Esophagus (tissue), 2 donors: ENCODE results near the gene PCLAF. TPM values are rescaled to one million over a fixed set of nuclear protein-coding genes. Genes with fewer than 3 reads are reported as not detected.
"Not testable (repeated sequence)": the region's sequence is repeated elsewhere in the genome, so short reads cannot be mapped to it uniquely, and the experiment has no call there.

Experiments used
- H3K27ac ChIP-seq, 2 donors: one replicate each; pipeline ENCODE4 v1.5.1; 2013; ENCODE audit warnings: low read depth in 2 of 2, mild to moderate bottlenecking in 2 of 2, inconsistent platforms in 1 of 2, low read length in 1 of 2, moderate library complexity in 1 of 2
- H3K27me3 ChIP-seq, 2 donors: one replicate each; pipeline ENCODE4 v1.6.1; 2013; ENCODE audit warnings: low read length in 2 of 2, control low read depth in 1 of 2, mild to moderate bottlenecking in 1 of 2; ENCODE audit not compliant: insufficient read depth in 2 of 2, control insufficient read depth in 1 of 2
- H3K36me3 ChIP-seq, 2 donors: one replicate each; pipeline ENCODE4 v1.6.1; 2013; ENCODE audit warnings: low read length in 1 of 2; ENCODE audit not compliant: control insufficient read depth in 2 of 2, insufficient read depth in 2 of 2
- H3K4me1 ChIP-seq, 2 donors: one replicate each; pipeline ENCODE4 v1.6.1; 2013; ENCODE audit warnings: low read length in 1 of 2; ENCODE audit not compliant: control insufficient read depth in 2 of 2, insufficient read depth in 2 of 2
- H3K4me3 ChIP-seq, 2 donors: one replicate each; pipeline ENCODE4 v1.5.1; 2013; ENCODE audit warnings: low read length in 2 of 2, mild to moderate bottlenecking in 2 of 2, low read depth in 1 of 2, moderate library complexity in 1 of 2
- H3K9me3 ChIP-seq, 2 donors: one replicate each; pipeline ENCODE4 v1.6.1; 2013; ENCODE audit warnings: mild to moderate bottlenecking in 2 of 2, low read depth in 1 of 2, low read length in 1 of 2, moderate library complexity in 1 of 2; ENCODE audit not compliant: control insufficient read depth in 2 of 2, insufficient read depth in 1 of 2
- WGBS, 2 donors: extraction: QIAGEN DNeasy Blood & Tissue Kit; methylation state at CpG; one replicate each; pipeline ENCODE4 v1.1.7; 2013; 5-methylcytosine and 5-hydroxymethylcytosine counted together
- polyA plus RNA-seq, 2 donors: library from polyadenylated mRNA; stranded (reverse); fragments of 200-250 nt; gene quantifications; one replicate each; pipeline ENCODE4 v1.2.3, GENCODE V29; 2013
- donor health status: healthy with polysubstance abuse.
- donor health status: Bipolar disorder and iron deficiency.

Gene PCLAF
- polyA plus RNA-seq, 2 donors: 50.6 to 54.4 TPM

DNA sequence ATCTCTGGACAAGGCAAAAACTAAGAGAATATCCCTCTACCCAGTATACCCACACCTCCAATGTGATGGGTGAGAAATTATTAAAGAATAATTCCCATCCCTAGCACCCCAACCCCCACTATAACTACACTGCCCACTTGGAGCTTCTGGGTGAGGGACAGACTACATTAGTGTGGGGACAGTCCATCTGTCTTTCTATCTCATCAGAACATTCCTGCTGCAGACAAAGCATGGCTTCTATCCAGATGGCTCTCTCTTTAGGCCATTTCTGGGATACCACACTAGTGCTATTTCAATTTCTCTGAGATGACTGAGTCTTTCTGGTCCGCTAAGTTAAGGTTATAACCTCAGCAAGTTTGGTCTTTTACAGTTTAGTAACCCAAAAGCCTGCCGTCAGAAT lies 31.9 kb downstream of the PCLAF start:
- 96 to 97% methylated on average over 2 of the region's 2 CpGs for WGBS, 2 donors
- no peak overlapping the region for H3K27ac ChIP-seq
- no peaks in the 10 kb centered on the region for H3K4me1 ChIP-seq
- H3K4me3 ChIP-seq: no peak overlapping the region
- no peaks in the 10 kb centered on the region for H3K9me3 ChIP-seq
- peaks cover 0 to 2% of the 10 kb centered on the region in 2 donors for H3K36me3 ChIP-seq
- no peaks in the 10 kb centered on the region for H3K27me3 ChIP-seq

DNA sequence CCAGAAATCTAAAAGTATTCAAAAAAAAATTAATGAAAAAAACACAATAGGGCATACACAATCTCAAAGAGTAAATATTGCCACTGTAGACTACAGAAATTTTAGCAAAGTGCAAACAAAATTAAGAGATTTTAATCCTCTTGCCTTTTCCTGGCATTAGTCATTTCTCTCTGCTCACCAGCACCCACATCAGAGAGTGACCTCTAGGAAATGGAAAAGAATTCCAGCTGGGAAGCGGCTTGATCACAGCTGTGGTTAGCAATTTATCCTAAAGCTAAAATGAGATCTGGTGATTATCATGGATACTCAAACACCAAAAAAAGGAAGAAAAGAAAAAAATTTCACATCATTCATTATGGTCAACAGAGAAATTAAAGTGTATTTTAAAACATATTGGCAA lies 32.8 kb downstream of the PCLAF start:
- H3K27me3 ChIP-seq: no peaks in the 10 kb centered on the region
- H3K9me3 ChIP-seq: no peaks in the 10 kb centered on the region
- H3K4me1 ChIP-seq: no peaks in the 10 kb centered on the region
- 82 to 88% methylated on average over 1 of the region's 1 CpG for WGBS, 2 donors
- H3K27ac ChIP-seq: no peak overlapping the region
- no peak overlapping the region for H3K4me3 ChIP-seq
- peaks cover 0 to 2% of the 10 kb centered on the region in 2 donors for H3K36me3 ChIP-seq

DNA sequence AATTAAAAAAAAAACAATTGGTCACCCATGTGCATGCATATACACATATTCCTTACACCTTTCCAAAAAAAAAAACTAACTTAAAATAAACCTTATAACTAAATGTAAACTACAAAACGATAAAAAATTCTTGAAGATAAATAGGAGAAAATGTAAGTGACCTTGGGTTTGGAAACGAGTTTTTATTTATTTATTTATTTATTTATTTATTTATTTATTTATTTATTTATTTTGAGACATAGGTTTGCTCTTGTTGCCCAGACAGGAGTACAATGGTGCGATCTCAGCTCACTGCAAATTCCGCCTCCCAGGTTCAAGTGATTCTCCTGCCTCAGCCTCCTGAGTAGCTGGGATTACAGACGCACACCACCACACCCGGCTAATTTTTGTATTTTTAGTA lies 35.0 kb downstream of the PCLAF start:
- not testable (repeated sequence) for H3K36me3 ChIP-seq, H3K9me3 ChIP-seq, H3K27me3 ChIP-seq, H3K4me3 ChIP-seq, H3K4me1 ChIP-seq, H3K27ac ChIP-seq
- 96% methylated on average over 6 of the region's 6 CpGs for WGBS, 2 donors

DNA sequence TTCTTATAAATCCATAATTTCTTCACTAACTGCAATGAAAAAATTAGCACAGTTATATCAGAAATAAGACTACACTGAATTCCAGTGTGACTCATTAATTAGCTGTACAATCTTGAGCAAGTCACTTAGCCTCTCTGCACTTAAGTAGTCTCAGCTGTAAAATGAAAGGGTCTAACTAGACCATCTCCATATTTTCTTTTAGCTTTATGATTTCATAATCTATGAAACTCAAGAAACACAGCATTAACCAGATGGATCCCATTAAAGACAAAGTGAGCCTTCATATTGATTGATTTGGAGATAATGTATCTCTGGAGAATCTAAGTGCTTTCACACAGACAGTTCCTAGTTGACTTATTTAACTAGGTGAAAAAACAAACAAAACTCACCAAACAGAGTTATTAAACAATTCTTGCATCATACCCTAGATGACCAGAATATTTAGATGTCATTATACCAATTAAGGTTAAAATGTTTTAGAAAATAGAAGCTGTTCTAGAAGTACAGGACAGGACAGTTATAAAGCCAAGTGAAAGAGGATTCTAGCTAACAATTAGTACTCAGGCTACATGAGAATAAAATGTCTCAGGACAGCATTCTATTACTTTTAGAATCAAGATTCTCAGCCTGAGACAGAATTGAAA lies 36.5 kb downstream of the PCLAF start:
- H3K4me1 ChIP-seq: no peaks in the 10 kb centered on the region
- no peaks in the 10 kb centered on the region for H3K27me3 ChIP-seq

DNA sequence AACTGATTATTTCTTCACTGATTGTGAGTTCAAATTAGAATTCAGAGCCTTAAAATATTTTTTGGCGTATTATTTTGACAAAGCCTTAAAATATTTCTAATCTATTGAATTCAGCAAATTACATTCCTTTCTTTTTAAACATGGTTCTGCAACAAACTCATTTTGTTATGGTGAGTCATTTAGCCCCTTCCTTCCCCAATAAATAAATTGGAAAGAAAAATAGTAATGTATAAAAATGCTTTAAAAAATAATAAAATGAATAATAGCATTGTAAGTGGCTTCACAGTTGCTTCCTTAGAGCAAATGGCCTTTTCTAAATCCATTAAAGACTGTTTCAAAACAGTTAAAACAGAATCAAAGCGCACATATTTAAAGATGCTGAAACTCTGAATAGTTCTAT lies 37.4 kb downstream of the PCLAF start:
- H3K36me3 ChIP-seq: no peaks in the 10 kb centered on the region
- H3K27ac ChIP-seq: no peak overlapping the region
- no peaks in the 10 kb centered on the region for H3K4me1 ChIP-seq
- no peak overlapping the region for H3K4me3 ChIP-seq
- no peaks in the 10 kb centered on the region for H3K27me3 ChIP-seq
- 85 to 92% methylated on average over 2 of the region's 2 CpGs for WGBS, 2 donors
- H3K9me3 ChIP-seq: no peaks in the 10 kb centered on the region

More for the DNA sequence above, 36.5 kb downstream of the PCLAF start:
- Histone ChIP-seq H3K9me3 (no peaks in the 10 kb centered on the region), H3K36me3 (peaks cover 0 to 2% of the 10 kb centered on the region in 2 donors), H3K4me3 (no peak overlapping the region), H3K27ac (no peak overlapping the region)

DNA sequence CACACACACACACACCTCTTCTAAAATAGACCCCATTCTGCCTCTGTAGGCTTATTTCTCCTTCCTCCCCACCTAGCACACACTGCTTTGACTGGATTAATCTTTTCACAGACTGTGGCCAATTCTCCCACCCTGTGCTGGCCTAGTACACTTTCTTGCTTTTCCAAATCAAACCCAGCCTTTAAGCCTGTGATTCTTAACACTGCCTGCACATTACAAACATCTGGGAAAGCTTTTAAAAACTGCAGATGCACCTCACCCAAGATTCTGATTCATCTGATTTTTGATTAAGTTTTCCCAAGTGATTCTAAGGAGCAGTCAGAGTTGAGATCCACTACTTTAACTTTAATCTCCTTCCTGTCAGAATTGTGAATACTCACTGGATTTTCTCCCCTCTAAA lies 38.0 kb downstream of the PCLAF start:
- Histone ChIP-seq H3K4me3 (no peak overlapping the region), H3K9me3 (no peaks in the 10 kb centered on the region), H3K36me3 (no peaks in the 10 kb centered on the region), H3K4me1 (no peaks in the 10 kb centered on the region), H3K27ac (no peak overlapping the region), H3K27me3 (no peaks in the 10 kb centered on the region)

DNA sequence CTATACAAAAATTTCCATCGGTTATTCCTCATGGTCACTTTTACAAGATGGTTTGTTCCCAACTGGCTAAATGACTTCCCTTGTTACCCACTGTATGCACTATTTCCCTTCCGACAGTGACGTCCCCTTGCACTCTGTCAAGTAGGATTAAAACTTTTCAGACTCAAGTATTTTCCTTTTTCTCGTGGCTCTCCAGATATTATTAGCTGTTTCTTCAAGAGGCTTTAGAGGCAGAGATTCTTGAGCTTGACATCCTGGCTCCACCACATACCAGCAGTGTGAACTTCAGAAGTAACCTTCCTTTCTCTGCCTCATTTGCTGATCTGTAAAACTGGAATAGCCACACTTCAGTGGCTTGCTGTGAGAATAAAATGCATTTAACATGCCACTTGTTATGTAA lies 39.3 kb downstream of the PCLAF start:
- H3K27ac ChIP-seq: no peak overlapping the region
- H3K4me3 ChIP-seq: no peak overlapping the region
- no peaks in the 10 kb centered on the region for H3K4me1 ChIP-seq
- H3K9me3 ChIP-seq: no peaks in the 10 kb centered on the region
- no peaks in the 10 kb centered on the region for H3K27me3 ChIP-seq
- no peaks in the 10 kb centered on the region for H3K36me3 ChIP-seq
- 84 to 86% methylated on average over 4 of the region's 4 CpGs for WGBS, 2 donors

DNA sequence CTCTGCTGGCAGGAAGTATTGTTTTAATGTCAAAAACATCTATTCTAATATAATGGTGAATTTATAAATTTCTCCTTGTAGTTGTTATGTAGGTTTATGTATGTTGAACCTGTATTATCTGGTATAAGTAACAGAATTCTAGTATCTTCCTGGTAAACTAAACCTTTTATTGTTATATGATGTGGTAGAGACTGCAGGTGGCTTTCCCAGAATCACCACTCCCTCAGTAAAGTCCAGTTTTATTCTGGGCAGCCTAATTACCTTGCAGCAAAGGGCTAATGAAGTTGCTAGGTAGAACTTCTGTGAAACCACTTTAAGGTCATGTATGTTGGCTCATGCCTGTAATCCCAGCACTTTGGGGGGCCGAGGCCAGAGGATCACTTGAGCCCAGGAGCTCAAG lies 40.9 kb downstream of the PCLAF start:
- no peaks in the 10 kb centered on the region for H3K9me3 ChIP-seq
- 95 to 99% methylated on average over 1 of the region's 1 CpG for WGBS, 2 donors

DNA sequence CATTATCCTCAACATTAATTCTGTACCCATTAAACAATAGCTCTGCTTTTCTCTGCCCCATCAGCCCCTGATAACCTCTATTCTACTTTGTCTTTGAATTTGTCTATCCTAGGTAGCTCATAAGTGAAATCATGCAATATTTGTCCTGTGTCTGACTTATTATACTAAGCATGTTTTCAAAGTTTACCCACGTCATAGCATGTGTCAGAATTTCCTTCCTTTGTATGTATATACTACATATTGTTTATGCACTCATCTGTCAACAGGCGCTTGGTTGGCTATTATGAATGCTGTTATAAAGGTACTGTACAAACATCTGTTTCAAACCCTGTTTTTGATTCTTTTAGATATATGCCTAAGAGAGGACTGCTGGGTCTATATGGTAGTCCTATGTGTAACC lies 43.5 kb downstream of the PCLAF start:
- H3K4me1 ChIP-seq: peaks cover 0 to 2% of the 10 kb centered on the region in 2 donors
- no peaks in the 10 kb centered on the region for H3K27me3 ChIP-seq
- H3K9me3 ChIP-seq: no peaks in the 10 kb centered on the region
- H3K36me3 ChIP-seq: no peaks in the 10 kb centered on the region
- no peak overlapping the region for H3K4me3 ChIP-seq
- no peak overlapping the region for H3K27ac ChIP-seq
- whole genome bisulfite sequencing, 2 donors: 87 to 88% methylated on average over 2 of the region's 2 CpGs

More for the DNA sequence above, 40.9 kb downstream of the PCLAF start:
- H3K4me1 ChIP-seq: no peaks in the 10 kb centered on the region
- H3K4me3 ChIP-seq: no peak overlapping the region
- no peak overlapping the region for H3K27ac ChIP-seq
- H3K36me3 ChIP-seq: no peaks in the 10 kb centered on the region
- no peaks in the 10 kb centered on the region for H3K27me3 ChIP-seq
